Right lung (tissue), 10 donors: ENCODE data around the gene ITPR2. TPM values are rescaled to one million over a fixed set of nuclear protein-coding genes. Genes with fewer than 3 reads are reported as not detected.
A peak's percentile ranks its signal among the peaks of the same experiment; 100 is the strongest.
"Not testable (repeated sequence)": the region's sequence is repeated elsewhere in the genome, so short reads cannot be mapped to it uniquely, and the experiment has no call there.

Source experiments
- DNase-seq, 2 donors: peaks; one replicate each; pipeline ENCODE4 v3.0.0-alpha.2; 2013
- long read RNA-seq, 8 donors: transcript quantifications; one replicate each; lab custom pipeline, GENCODE V29; 2026
- polyA plus RNA-seq, 5 donors: library from polyadenylated mRNA; unstranded; fragments of 120-200 nt; gene quantifications; one replicate each; pipeline versions ENCODE4 v1.2.1 to v1.2.3, GENCODE V29; 2013; ENCODE audit warnings: inconsistent platforms in 1 of 5, low replicate concordance in 1 of 5; ENCODE audit not compliant: insufficient read length in 5 of 5, insufficient read depth in 1 of 5

The ITPR2 gene
- 1 to 10 TPM; 4.0 to 7.2 (median 6.9) TPM for polyA plus RNA-seq
- long read RNA-seq, donor 1, result 0 reads
- long read RNA-seq, donor 2, result 0 reads
- long read RNA-seq, donor 3, result 0 reads
- long read RNA-seq, donor 4, result 0 reads
- long read RNA-seq, donor 5, result 0 reads
- long read RNA-seq, donor 6, result 0 reads
- long read RNA-seq, donor 7, result 0 reads
- long read RNA-seq, donor 8, result 0 reads

GRCh38 chr12:26832822-26833742, at the start of gene ITPR2:
ITPR2 (minus strand) TSS chr12:26833194; CDS start chr12:26832781, 413 bp downstream.
- DNase-seq, result peak; percentile 91 to 92

- no peak for DNase-seq
Observed at GRCh38 chr12:26880625-26881024, 47.6 kb upstream of the ITPR2 start.

GRCh38 chr12:26878661-26879119, 45.7 kb upstream of the ITPR2 start:
- no peak for DNase-seq

GRCh38 chr12:26874501-26875296, 41.7 kb upstream of the ITPR2 start:
- DNase-seq, result no peak

- DNase-seq, result no peak
Observed at GRCh38 chr12:26872625-26873024, 39.6 kb upstream of the ITPR2 start.

- DNase-seq, result no peak
Observed at GRCh38 chr12:26871985-26872384, 39.0 kb upstream of the ITPR2 start.

- peak; percentile 58 to 61 for DNase-seq
Observed at GRCh38 chr12:26870491-26871419, 37.8 kb upstream of the ITPR2 start.

GRCh38 chr12:26869908-26870459, 37.0 kb upstream of the ITPR2 start:
- DNase-seq, result no peak

GRCh38 chr12:26869104-26869494, 36.1 kb upstream of the ITPR2 start:
- no peak for DNase-seq

GRCh38 chr12:26868447-26869103, 35.6 kb upstream of the ITPR2 start:
- no peak for DNase-seq

GRCh38 chr12:26867080-26867479, 34.1 kb upstream of the ITPR2 start:
- no peak for DNase-seq

GRCh38 chr12:26863515-26863914, 30.5 kb upstream of the ITPR2 start:
- no peak for DNase-seq

GRCh38 chr12:26862787-26863186, 29.8 kb upstream of the ITPR2 start:
- not testable (repeated sequence) for DNase-seq

- no peak for DNase-seq
Observed at GRCh38 chr12:26861690-26862089, 28.7 kb upstream of the ITPR2 start.

- DNase-seq, result no peak
Observed at GRCh38 chr12:26857465-26858176, 24.6 kb upstream of the ITPR2 start.

- DNase-seq, result no peak
Observed at GRCh38 chr12:26855337-26855736, 22.3 kb upstream of the ITPR2 start.

- no peak for DNase-seq
Observed at GRCh38 chr12:26854031-26854390, 21.0 kb upstream of the ITPR2 start.

GRCh38 chr12:26853303-26854030, 20.5 kb upstream of the ITPR2 start:
- DNase-seq, result peak; percentile 43 to 52
